ENCODE data around the gene ASF1A.

The ASF1A gene

DNA sequence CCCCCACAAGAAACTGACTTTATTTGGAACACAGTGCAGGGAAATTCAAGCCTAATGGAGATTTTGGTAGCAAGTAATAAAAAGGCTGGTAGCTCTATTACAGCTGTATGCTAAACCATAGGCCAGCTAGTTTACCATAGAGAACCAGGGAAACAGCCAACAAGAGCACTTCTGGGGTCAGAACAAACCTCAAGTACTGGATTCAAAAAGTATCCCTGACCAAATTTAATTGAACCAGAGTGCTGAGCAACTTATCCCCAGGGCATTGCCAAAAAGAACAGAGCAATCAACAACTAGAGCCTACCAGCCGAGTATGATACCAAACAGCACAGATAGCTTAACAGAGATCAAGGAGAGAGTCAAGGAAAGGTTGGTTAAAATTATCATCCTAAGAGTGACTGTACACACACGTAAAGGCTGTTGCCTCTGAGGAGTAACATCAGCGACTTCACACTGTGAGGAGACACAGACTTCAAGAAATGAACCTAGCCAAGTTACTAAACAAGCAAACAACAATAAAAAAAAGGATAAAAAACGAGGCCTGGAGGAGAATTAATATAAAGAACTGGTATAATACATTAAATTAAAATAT lies 11.5 kb upstream of the ASF1A start:
- no peak for DNase-seq

DNA sequence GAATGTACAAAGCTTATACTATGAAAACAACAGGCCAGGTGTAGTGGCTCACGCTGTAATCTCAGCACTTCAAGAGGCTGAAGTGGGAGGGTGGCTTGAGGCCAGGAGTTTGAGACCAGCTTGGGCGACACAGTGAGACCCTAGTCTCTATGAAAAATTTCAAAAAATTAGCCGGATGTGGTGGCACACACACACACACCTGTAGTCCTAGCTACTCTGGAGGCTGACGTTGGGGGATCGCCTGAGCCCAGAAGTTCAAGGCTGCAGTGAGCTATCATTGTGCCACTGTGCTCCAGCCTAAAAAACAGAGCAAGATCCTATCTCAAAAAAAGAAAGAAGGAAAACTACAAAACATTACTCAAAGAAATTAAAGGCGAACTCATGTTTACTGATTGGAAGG lies 7.3 kb upstream of the ASF1A start:
- DNase-seq: no peak

DNA sequence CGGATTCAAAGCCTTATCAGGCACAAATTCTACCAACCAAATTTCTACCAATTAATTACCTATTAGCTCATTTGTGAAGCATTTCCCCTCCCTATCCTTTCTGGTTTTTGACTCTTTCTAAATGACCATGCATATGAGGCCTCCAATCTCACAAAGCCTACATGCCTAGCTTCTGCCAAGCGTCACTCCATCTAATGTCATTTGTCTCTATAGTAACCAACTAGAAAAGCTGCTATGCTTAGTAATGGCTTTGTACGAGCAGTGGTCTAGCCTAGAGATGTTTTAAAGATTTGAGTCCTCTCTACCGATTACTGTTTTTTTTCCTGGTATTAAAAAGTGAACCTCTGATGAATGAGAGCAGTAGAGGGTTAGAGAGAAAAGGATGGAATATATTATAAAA lies 4.8 kb upstream of the ASF1A start:
- DNase-seq: no peak

DNA sequence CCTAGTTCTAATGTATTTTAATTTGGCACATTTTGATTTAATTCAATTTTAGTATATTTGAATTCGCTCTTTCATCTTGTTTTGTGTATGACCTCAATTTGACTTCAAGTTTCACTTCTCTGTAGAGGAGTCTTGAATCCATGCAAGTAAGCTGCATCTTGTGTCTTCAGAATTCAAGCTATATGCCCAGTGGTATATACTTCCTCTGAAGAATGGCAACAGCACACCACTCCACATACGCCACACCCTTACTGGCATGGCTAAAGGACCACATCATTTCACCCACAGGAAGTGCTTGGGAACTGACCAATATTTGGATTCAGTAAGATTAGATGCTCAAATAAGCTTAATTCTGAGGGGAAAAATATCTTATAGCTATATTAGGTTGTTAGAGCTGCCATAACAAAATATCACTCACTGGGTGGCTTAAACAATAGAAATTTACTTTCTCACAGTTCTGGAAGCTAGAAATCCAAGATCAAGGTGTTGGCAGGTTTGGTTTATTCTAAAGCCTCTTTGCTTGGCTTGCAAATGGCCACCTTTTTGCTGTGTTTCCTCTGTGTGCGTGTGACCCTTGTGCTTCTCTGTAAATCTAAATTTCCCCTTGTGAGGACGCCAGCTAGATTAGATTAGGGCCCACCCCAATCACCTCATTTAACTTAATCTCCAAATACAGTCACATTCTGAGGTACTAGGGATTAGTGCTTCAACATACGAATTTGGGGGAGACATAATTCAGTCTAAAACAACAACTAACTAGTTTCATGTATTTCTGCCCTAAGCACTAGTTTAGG lies 2.8 kb upstream of the ASF1A start:
- DNase-seq: no peak

DNA sequence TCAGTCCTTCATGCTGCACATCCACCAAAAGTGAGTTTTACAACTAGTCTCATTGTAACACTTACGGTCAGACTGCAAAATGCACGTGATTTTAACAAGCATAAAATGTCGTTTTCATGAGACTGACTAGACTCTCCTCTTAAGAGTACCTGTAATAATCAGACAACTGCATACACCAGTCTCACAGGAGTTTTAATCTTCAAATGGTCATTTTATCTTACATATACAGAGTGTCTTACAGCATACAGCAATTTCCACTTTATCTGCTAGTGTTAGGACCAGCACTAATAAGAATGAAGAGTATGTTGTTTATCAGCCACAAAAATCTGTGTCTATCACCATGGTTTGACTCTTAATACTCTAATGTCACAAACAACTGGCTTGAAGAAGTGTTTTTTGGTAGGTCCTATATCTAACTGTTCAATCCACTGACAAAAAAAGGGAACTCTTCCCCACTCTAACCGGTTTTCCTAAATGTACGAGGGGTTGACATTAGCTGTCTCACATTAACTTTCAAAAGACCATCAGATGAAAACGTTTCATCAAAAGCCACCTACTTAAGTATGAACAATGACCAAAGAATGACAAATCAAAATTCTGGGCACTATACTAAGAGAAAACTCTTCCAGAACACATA lies 1.5 kb upstream of the ASF1A start:
- no peak for DNase-seq

DNA sequence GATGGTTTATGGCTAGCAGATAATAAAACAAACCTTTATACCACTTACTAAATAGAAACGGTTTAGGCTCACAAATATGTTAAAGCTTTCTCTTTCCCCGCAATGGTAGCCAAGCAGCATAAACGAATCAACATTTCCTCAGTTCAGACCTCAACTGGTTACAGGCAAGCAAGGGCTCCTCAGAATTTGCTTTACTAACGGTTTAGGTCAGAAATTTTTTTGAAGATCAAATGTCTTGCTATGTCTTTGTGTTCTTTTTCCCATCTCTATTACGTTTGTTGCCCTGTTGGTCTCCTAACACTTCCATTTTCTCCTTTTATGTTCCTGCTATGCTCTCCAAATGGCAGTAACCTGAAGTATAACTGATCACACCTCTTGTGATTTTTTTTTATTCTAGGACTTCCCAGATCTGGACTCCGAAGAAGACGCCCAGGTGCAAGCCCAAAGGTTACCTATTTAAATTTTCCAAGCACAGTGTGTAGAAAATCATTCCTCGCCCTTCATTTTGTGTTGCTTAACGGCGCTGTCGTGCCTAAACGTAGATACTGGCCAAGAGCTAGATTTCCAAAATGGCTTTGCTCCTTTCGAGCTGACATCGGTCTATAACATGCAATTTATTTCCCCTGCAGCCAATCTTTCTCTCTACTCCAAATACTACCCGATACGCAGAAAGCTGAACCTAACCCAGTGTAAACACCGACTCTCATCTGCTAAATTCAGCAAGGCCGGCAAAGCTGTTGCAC lies 717 bp upstream of the ASF1A start:
- peak; percentile 65 for DNase-seq

DNA sequence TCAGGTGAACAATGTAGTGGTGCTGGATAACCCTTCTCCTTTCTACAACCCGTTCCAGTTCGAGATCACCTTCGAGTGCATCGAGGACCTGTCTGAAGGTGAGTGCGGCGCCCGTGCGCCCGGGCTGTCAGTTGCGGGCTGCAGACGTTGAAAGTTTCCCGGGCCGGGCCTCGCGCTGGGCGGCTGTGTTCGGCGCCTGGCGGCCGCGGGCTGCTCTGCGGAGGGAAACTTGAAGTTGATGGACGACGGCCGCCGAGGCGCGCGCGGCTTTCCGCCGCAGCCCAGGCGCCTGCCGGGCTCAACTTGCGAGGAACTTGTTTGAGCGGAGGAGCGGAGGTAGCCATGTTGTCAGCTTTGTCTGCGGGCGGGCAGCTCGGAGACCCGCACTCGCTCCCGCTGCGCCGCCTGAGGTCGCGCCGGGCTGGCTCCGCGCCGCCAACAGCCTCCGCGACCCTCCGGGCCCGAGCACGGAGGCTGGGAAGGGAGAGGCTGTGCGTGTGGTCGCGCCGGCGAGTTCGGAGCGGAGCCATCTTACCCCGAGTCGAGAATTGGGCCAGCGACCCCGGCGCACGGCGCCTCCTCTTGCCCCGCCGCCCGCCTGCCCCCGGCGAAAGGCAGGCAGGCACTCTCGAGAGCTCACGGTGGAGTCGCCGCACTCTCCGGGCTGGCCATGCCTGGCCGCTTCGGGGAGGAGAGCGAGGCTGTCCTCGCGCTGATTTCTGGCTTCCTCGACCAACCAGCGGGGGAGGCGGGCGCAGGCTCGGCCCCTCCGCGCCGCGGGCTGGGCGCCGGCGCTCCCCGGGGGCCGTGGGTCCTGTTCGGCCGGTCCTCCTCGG lies 691 bp downstream of the ASF1A start:
- DNase-seq: no peak

DNA sequence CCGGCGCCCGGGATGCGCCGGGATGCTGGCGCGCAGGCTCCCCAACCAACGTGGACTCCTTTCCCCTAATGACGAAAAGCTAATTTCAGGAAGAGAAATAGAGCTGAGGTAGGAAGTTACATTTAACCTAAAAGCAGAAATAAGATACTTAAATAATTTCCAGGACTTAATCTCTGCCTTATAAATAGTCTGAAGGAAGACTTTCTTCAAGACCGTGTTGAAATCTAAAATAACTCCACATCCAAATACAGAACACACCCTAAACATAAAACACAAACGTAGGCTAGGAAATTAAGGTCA lies 1.3 kb downstream of the ASF1A start:
- no peak for DNase-seq

DNA sequence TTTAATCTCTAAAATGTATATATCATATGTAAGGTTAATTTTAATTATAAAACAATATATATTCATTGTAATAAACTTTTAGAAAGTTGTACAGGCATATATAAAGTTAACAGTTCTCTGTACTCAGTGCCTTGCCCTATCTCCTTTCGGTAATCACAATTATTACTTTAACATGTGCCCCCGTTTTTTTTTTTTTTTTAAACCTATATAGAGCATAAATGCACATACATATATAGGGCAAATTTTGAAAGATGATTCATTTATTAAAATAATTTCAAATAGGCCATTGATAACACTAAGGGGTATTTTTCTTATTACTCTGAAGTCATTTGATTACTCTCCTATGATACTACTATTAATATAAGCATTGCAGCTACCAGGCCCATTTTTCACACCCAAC lies 1.9 kb downstream of the ASF1A start:
- DNase-seq: no peak

DNA sequence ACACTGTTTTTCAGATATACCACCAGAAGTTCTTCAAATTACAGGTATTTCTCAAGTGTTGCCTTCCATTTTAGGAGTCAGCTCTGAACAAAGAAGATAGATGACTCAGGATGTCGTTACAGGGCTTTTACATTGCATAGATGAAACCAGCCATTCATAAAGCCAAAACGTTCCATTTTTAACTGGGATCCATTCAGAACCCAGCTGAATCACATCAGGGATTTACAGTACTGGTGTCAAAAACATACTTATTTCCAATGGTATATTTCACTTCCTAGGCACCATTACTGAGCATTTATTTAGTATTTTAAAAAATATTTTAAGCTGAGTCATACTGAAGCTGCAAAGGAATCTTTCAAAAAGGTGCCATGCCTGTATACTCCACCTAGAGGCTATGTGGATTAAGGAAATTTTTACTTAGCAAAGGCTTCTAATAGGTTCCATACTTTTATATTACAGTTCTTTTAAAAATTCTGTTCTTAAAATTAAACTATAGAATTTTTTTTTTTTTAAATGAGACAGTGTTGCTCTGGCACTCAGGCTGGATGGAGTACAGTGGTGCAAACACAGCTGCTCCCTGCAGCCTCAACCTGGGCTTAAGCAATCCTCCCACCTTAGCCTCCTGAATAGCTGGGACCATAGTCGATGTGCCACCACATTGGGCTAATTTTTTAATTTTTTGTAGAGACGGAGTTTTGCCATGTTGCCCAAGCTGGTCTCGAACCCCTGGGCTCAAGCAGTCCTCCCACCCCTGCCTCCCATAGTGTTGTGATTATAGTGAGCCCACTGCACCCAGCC lies 2.6 kb downstream of the ASF1A start:
- no peak for DNase-seq

DNA sequence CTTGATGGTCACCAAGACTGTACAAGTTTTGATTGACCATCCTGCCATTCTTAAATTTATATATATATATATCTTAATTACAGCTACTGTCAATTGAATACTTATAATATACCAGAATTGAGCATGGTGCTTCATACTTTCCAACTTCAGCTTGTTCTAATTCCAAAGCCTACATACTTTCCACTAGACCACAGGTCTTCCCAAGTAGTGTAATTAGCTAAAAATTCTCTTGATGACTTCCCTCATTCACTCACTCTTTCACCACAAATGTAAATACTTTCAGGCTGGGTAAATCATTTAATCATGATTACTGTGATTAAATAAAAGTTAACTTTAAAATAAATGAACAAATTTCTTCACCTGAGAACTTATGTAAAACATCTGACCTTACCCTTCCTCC lies 3.4 kb downstream of the ASF1A start:
- no peak for DNase-seq

DNA sequence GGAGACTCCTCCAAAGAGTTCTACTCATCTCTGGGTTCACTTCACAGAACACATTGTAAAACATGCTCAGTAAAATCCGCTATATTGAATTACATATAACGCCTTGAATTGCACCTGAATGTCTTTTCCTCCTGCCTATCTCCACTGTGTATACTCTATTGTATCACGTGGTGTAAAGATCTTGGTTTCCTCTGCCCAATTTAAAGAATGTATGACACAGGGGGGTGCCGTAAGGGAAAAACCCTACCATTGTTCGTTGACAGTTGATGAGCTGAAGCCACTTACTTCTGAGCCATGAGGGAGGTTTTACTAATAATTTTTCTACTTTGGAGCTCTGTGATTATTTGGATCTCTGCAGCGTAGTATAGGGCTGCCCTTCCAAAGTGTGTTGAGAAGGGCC lies 6.0 kb downstream of the ASF1A start:
- no peak for DNase-seq

DNA sequence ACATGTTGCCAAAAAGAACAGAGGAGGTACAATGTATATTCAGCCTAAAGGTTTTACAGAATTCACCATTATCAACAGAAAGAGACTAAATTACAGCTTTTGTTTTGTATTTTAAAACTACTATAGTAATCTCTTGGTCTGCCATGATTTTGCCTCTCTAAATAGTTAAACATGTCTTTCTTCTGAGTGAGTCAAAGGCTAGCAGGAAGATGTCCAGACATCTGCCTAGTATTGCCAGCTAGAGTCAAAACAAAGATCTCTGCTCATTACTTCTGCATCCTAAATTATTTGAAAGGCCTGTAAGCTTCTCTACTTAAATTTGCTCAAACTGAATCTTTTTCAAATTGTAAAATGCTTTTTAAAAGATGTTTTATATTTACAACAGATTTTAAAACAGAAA lies 8.8 kb downstream of the ASF1A start:
- DNase-seq: no peak

DNA sequence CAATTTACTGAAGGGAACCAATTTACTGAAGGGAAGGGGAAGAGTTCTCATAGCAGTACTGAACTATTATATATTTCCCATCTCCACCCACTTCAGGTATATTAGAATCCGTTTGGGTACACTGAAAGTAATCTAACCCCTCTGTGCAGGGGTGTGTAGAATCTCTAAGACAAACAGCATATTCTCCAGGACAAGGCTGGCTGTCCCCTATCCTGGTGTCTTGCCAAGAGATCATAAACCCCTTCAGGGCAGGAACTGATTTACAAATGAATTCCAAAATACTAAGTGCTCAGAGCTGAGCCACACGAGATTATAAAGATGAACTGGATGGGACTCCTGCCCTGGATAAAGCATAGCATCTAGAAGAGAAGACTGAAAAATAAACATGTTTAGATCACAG lies 9.2 kb downstream of the ASF1A start:
- no peak for DNase-seq

DNA sequence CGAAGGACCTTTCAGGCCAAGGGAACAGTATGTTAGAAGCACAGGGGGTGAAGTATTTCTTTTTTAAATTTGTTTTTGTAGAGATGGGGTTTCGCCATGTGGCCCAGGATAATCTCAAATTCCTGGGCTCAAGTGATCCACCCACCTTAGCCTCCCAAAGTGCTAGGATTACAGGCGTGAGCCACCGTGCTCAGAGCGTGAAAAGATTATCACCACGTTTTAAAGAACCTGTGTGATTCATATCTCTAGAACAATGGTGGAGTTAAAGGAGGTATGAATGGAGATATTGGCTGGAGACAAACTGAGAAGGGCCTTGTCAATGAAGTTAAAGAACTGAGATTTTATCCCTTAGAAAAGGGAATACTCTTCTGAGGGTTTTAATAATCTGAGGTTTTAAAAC lies 9.7 kb downstream of the ASF1A start:
- DNase-seq: no peak

DNA sequence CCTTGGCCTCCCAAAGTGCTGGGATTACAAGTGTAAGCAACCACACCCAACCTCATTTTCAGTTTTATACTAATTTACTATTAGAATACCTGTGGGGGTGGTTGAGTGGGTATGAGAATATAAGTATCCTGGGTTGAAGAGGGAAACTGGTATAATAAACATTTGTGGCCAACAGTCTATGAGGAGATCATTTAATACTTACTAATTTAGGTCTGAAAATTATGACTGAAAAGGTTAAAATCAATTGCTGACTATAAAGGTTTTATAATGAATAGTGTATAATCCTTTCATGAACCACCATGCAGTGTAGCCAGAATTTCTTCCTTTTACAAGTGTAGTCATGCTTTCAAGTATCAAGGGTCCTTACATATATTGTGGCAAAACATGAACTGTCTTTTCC lies 11.1 kb downstream of the ASF1A start:
- DNase-seq: no peak

DNA sequence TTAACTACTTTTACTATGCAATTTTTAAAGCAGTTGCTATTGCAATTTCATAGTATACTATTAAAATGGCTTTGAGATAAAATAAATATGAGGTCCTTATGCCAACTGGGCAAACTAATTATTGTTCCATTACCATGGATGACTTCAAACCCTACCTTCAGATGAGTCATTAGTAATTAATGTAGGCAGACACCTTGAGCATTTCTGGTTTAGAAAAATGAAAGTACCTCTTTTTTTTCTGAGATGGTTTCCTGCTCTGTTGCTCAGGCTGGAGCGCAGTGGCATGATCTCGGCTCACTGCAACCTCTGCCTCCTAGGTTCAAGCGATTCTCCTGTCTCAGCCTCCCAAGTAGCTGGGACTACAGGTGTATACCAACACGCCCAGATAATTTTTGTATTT lies 11.9 kb downstream of the ASF1A start:
- DNase-seq: no peak

DNA sequence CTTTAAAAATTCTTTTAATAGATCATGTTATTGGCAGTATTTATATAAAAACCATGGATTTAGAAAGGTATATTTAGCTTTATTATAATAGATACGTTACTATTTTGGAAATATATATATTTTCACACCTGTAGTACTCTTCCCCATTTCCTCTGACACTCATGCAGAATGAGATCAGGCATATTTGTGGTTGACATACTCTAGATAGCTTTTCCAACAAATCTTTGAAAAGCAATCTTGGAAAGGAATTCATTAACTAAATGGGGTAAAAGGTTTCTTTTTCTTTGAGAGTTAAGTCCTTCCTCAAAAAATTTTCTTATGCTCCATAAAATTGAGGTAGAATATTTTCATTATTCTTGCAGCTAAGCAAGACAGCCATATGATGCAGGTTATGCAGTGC lies 14.5 kb downstream of the ASF1A start:
- DNase-seq: no peak

DNA sequence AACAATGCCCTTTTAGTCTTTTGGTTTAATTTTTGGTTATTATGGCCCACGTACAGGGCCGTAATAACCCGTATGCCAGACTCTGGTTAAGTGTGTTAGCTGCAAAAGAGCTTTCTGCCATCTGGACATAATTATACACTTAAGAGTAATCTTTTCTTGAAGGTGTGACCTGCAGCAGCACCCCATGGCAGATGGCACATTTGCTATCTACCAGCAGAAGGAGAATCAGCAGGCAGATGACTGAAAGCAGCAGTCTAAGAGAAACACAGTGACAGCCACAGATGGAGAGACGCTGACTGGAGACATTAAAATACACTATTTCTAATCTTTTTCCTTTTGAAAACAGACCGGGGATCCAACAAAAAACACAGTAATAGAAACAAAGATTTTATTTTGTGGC lies 18.7 kb downstream of the ASF1A start:
- no peak for DNase-seq

DNA sequence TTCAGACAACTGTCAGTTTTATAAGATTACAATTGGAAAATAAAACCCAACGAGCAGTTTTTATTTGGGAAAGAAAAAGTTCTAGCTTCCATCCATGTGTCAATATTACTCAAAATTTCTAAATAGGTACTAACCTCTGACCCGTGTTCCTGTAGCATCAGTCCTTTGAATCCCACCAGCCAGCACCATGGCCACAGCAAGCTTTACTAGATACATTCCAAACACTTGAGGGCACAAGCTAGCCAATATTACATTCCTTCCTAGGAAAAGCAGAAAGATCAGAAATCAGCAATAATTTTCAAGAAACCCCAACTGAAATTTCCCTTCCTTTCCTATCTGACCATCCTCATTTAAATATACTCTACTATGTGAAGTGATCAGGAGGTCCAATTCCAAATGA lies 19.2 kb downstream of the ASF1A start:
- no peak for DNase-seq

DNA sequence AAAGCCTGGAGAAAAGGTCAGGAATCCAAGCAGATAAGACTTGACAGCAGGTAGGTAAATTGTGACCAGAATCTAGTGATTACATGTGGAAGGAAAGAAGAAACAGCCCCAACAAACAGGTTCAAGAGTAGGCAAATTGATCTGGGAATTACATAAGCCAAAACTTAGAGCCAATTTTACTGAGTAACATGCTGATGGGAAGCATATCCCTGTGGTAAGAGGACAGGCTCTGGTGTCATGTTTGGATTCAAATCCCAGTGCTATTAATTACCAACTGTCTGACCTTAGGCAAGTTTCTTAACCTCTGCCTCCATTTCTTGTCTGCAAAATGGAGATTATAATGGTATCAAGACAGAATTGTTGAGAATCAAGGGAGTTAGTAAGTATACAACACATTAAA lies 20.6 kb downstream of the ASF1A start:
- no peak for DNase-seq

All from NCI-H187 treated with DMSO at 0.1 percent for 48 hours (cell line).